Rectal smooth muscle tissue (tissue), 1 donor: ENCODE data around the gene LRG1.

Experiments
- H3K27ac ChIP-seq: one replicate; pipeline ENCODE4 v1.7.0; 2013; ENCODE audit warnings: low read depth, low read length, inconsistent platforms
- H3K27me3 ChIP-seq: one replicate; pipeline ENCODE4 v1.7.0; 2013; ENCODE audit warnings: low read length; ENCODE audit not compliant: control insufficient read depth, insufficient read depth
- H3K36me3 ChIP-seq: one replicate; pipeline ENCODE4 v1.7.0; 2013; ENCODE audit warnings: low read length; ENCODE audit not compliant: control insufficient read depth, insufficient read depth
- H3K4me1 ChIP-seq: one replicate; pipeline ENCODE4 v1.7.0; 2013; ENCODE audit warnings: low read length; ENCODE audit not compliant: control insufficient read depth, insufficient read depth
- H3K4me3 ChIP-seq: one replicate; pipeline ENCODE4 v1.7.0; 2013; ENCODE audit warnings: low read length
- H3K9ac ChIP-seq: one replicate; pipeline ENCODE4 v1.7.0; 2013; ENCODE audit warnings: low read length

The LRG1 gene

GRCh38 chr19:4497770-4498389 is 42.0 kb downstream of the LRG1 start:
- Histone ChIP-seq H3K9ac (no peak overlapping the region), H3K27me3 (no peaks in the 10 kb centered on the region), H3K27ac (no peak overlapping the region), H3K4me1 (peaks cover 3% of the 10 kb centered on the region), H3K36me3 (peaks cover 20% of the 10 kb centered on the region), H3K4me3 (no peak overlapping the region)

- peaks cover 22% of the 10 kb centered on the region for H3K36me3 ChIP-seq
- H3K4me3 ChIP-seq, result no peak overlapping the region
- no peak overlapping the region for H3K27ac ChIP-seq
- no peaks in the 10 kb centered on the region for H3K27me3 ChIP-seq
- no peak overlapping the region for H3K9ac ChIP-seq
- H3K4me1 ChIP-seq, result no peaks in the 10 kb centered on the region
Measured at GRCh38 chr19:4496304-4496703, 43.5 kb downstream of the LRG1 start.

GRCh38 chr19:4495471-4495870 is 44.4 kb downstream of the LRG1 start:
- Histone ChIP-seq H3K27me3 (no peaks in the 10 kb centered on the region), H3K9ac (no peak overlapping the region), H3K36me3 (peaks cover 19% of the 10 kb centered on the region), H3K4me3 (no peak overlapping the region), H3K27ac (no peak overlapping the region), H3K4me1 (no peaks in the 10 kb centered on the region)

- H3K4me3 ChIP-seq, result no peak overlapping the region
- peaks cover 24% of the 10 kb centered on the region for H3K36me3 ChIP-seq
- no peaks in the 10 kb centered on the region for H3K27me3 ChIP-seq
- H3K4me1 ChIP-seq, result no peaks in the 10 kb centered on the region
- no peak overlapping the region for H3K9ac ChIP-seq
- H3K27ac ChIP-seq, result no peak overlapping the region
Measured at GRCh38 chr19:4494691-4495064, 45.2 kb downstream of the LRG1 start.

- no peak overlapping the region for H3K9ac ChIP-seq
- H3K27ac ChIP-seq, result no peak overlapping the region
- no peaks in the 10 kb centered on the region for H3K4me1 ChIP-seq
- no peak overlapping the region for H3K4me3 ChIP-seq
- no peaks in the 10 kb centered on the region for H3K27me3 ChIP-seq
- H3K36me3 ChIP-seq, result peaks cover 26% of the 10 kb centered on the region
Measured at GRCh38 chr19:4493929-4494690, 45.7 kb downstream of the LRG1 start.

- no peaks in the 10 kb centered on the region for H3K4me1 ChIP-seq
- H3K27ac ChIP-seq, result no peak overlapping the region
- no peak overlapping the region for H3K9ac ChIP-seq
- no peaks in the 10 kb centered on the region for H3K27me3 ChIP-seq
- no peak overlapping the region for H3K4me3 ChIP-seq
- peaks cover 26% of the 10 kb centered on the region for H3K36me3 ChIP-seq
Measured at GRCh38 chr19:4493104-4493928, 46.5 kb downstream of the LRG1 start.

GRCh38 chr19:4492337-4493103 is 47.3 kb downstream of the LRG1 start:
- no peaks in the 10 kb centered on the region for H3K4me1 ChIP-seq
- H3K9ac ChIP-seq, result no peak overlapping the region
- peaks cover 23% of the 10 kb centered on the region for H3K36me3 ChIP-seq
- no peak overlapping the region for H3K4me3 ChIP-seq
- no peak overlapping the region for H3K27ac ChIP-seq
- H3K27me3 ChIP-seq, result no peaks in the 10 kb centered on the region

- Histone ChIP-seq H3K9ac (no peak overlapping the region), H3K27me3 (no peaks in the 10 kb centered on the region), H3K4me1 (no peaks in the 10 kb centered on the region), H3K27ac (no peak overlapping the region), H3K36me3 (peaks cover 23% of the 10 kb centered on the region), H3K4me3 (no peak overlapping the region)
Measured at GRCh38 chr19:4491446-4491845, 48.4 kb downstream of the LRG1 start.

- Histone ChIP-seq H3K27ac (no peak overlapping the region), H3K27me3 (no peaks in the 10 kb centered on the region), H3K4me1 (no peaks in the 10 kb centered on the region), H3K4me3 (no peak overlapping the region), H3K36me3 (peaks cover 23% of the 10 kb centered on the region), H3K9ac (no peak overlapping the region)
Measured at GRCh38 chr19:4488496-4488895, 51.3 kb downstream of the LRG1 start.

- peaks cover 24% of the 10 kb centered on the region for H3K36me3 ChIP-seq
- no peaks in the 10 kb centered on the region for H3K27me3 ChIP-seq
- H3K4me3 ChIP-seq, result no peak overlapping the region
- no peaks in the 10 kb centered on the region for H3K4me1 ChIP-seq
- H3K27ac ChIP-seq, result no peak overlapping the region
- H3K9ac ChIP-seq, result no peak overlapping the region
Measured at GRCh38 chr19:4487572-4487971, 52.3 kb downstream of the LRG1 start.
